Nephron (organoid): Measurements from ENCODE around the gene MYZAP.

ENCODE experiments used
- H3K27ac Mint-ChIP-seq, 3 experiments: 2 replicates each; pipeline ENCODE4 v1.8.0; 2020; ENCODE audit warnings: mixed read lengths in 3 of 3, mild to moderate bottlenecking in 2 of 3, moderate library complexity in 1 of 3
- H3K27me3 Mint-ChIP-seq: 2 replicates; pipeline ENCODE4 v1.8.0; 2021; ENCODE audit warnings: low read depth, mild to moderate bottlenecking, moderate library complexity, mixed read lengths
- H3K36me3 Mint-ChIP-seq: 2 replicates; pipeline ENCODE4 v1.8.0; 2020; ENCODE audit warnings: low read depth, mixed read lengths
- H3K4me1 Mint-ChIP-seq: 2 replicates; pipeline ENCODE4 v1.8.0; 2020; ENCODE audit warnings: mixed read lengths
- H3K4me3 Mint-ChIP-seq, 3 experiments: 2 replicates each; pipeline ENCODE4 v1.8.0; 2020; ENCODE audit warnings: mild to moderate bottlenecking in 3 of 3, mixed read lengths in 3 of 3, moderate library complexity in 2 of 3
- H3K9me3 Mint-ChIP-seq: 2 replicates; pipeline ENCODE4 v1.8.0; 2020; ENCODE audit warnings: mixed read lengths
- TF ChIP-seq, protein P1 (sequence below), 3 experiments: fragments of 200-600 bp; sonication (generic); IDR thresholded peaks; one replicate each; pipeline ENCODE4 v1.5.0; 2021; ENCODE audit warnings: antibody characterized with exemption in 3 of 3; ENCODE audit not compliant: unreplicated experiment in 3 of 3

The MYZAP gene

GRCh38 chr15:57704441-57704840 is 112.7 kb downstream of the MYZAP start:
- H3K4me1 Mint-ChIP-seq: peaks cover 33% of the 10 kb centered on the region
- peak overlapping the region; percentile 43 to 71 (median 53) for H3K4me3 Mint-ChIP-seq
- H3K36me3 Mint-ChIP-seq: peaks cover 18% of the 10 kb centered on the region
- TF ChIP-seq, protein P1, sequence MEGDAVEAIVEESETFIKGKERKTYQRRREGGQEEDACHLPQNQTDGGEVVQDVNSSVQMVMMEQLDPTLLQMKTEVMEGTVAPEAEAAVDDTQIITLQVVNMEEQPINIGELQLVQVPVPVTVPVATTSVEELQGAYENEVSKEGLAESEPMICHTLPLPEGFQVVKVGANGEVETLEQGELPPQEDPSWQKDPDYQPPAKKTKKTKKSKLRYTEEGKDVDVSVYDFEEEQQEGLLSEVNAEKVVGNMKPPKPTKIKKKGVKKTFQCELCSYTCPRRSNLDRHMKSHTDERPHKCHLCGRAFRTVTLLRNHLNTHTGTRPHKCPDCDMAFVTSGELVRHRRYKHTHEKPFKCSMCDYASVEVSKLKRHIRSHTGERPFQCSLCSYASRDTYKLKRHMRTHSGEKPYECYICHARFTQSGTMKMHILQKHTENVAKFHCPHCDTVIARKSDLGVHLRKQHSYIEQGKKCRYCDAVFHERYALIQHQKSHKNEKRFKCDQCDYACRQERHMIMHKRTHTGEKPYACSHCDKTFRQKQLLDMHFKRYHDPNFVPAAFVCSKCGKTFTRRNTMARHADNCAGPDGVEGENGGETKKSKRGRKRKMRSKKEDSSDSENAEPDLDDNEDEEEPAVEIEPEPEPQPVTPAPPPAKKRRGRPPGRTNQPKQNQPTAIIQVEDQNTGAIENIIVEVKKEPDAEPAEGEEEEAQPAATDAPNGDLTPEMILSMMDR (IDR thresholded peaks at IDR 0.05; ENCODE audit: unreplicated experiment in 3 of 3): no peak
- peak overlapping the region; percentile 68 to 87 (median 70) for H3K27ac Mint-ChIP-seq
- no peaks in the 10 kb centered on the region for H3K27me3 Mint-ChIP-seq
- H3K9me3 Mint-ChIP-seq: no peaks in the 10 kb centered on the region

DNA sequence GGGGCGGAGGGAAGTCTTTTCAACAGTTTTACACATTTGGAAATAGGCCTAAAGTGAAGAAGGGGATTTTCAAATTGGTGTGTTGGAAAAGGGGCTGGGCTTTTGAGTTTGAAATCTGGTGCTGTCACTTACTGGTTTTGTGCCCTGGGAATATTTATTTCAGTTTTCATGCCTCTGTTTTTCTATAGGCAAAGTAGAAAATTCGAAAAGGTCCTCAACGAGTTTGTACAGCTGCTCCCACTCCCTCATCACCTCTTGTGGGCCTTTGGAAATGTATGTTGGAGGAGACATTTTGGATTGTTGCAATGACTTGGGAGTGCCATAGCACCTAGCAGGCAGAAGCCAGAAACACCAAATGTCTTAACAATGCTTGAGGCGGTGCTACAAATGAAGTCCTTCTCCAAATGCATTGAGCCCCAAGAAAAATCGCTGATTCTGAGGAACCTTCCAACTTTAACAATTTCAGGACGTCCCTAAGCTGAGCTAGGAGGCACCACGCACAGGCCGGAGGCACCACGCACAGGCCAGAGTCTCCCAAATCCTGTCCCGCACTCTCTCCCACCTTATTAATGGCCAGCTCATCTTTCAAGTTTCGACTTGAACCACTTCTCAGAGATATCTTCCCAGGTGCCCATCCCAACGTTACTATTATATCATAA is 114.2 kb downstream of the MYZAP start:
- no peaks in the 10 kb centered on the region for H3K9me3 Mint-ChIP-seq
- TF ChIP-seq, protein P1 (IDR thresholded peaks at IDR 0.05; ENCODE audit: unreplicated experiment in 3 of 3): no peak
- peaks cover 46% of the 10 kb centered on the region for H3K4me1 Mint-ChIP-seq
- H3K4me3 Mint-ChIP-seq: peak overlapping the region; percentile 94 to 97 (median 96)
- no peaks in the 10 kb centered on the region for H3K27me3 Mint-ChIP-seq
- H3K36me3 Mint-ChIP-seq: peaks cover 32% of the 10 kb centered on the region
- H3K27ac Mint-ChIP-seq: peak overlapping the region; percentile 88 to 96 (median 96)

- TF ChIP-seq, protein P1 (IDR thresholded peaks at IDR 0.05; ENCODE audit: unreplicated experiment in 3 of 3): no peak
- H3K4me1 Mint-ChIP-seq: peaks cover 54% of the 10 kb centered on the region
- no peaks in the 10 kb centered on the region for H3K27me3 Mint-ChIP-seq
- H3K9me3 Mint-ChIP-seq: no peaks in the 10 kb centered on the region
- peak within 1 kb of the TSS; percentile 94 to 97 (median 96) for H3K4me3 Mint-ChIP-seq
- peaks cover 39% of the 10 kb centered on the region for H3K36me3 Mint-ChIP-seq
- peak within 1 kb of the TSS; percentile 88 to 96 (median 96) for H3K27ac Mint-ChIP-seq
Measured at GRCh38 chr15:57706405-57707209, 114.9 kb downstream of the MYZAP start, which contains the start of gene POLR2M. Gene POLR2M (plus strand): TSS chr15:57706714. CDS start chr15:57706843, 129 bp downstream.

DNA sequence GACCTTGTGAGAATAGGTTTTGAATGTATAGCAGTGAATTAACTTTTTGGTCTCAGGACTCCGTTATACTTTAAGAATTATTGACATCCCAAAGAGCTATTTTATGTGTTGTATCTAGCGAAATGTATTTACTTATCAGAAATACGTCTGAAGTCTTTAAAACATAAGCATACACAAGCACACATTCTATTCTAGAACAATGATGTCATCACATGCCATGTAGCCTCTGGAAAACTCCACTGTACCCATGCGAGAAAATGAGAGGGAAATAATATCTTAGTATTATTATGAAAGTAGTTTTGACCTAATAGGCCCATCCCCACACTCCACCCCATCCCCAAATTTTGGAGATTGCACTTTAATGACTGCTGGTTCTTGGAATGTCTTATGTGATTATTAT is 116.3 kb downstream of the MYZAP start:
- no peaks in the 10 kb centered on the region for H3K9me3 Mint-ChIP-seq
- peak overlapping the region; percentile 94 to 97 (median 96) for H3K4me3 Mint-ChIP-seq
- peaks cover 61% of the 10 kb centered on the region for H3K4me1 Mint-ChIP-seq
- peaks cover 53% of the 10 kb centered on the region for H3K36me3 Mint-ChIP-seq
- H3K27ac Mint-ChIP-seq: peak overlapping the region; percentile 88 to 96 (median 96)
- H3K27me3 Mint-ChIP-seq: no peaks in the 10 kb centered on the region
- TF ChIP-seq, protein P1 (IDR thresholded peaks at IDR 0.05; ENCODE audit: unreplicated experiment in 3 of 3): no peak

GRCh38 chr15:57718309-57718708 is 126.6 kb downstream of the MYZAP start:
- Mint-ChIP-seq H3K36me3 (peaks cover 67% of the 10 kb centered on the region), H3K4me1 (peaks cover 34% of the 10 kb centered on the region), H3K9me3 (no peaks in the 10 kb centered on the region), H3K4me3 (no peak overlapping the region), H3K27ac (peak overlapping the region in 1 of 3 experiments; percentile 74), H3K27me3 (peaks cover 3% of the 10 kb centered on the region)
- TF ChIP-seq, protein P1 (IDR thresholded peaks at IDR 0.05; ENCODE audit: unreplicated experiment in 3 of 3): no peak
